Measurements from ENCODE around the gene PRKAR2A.

Gene PRKAR2A

GRCh38 chr3:48847504-48848423 lies at the start of gene PRKAR2A:
Gene PRKAR2A (minus strand): TSS chr3:48847874. CDS start chr3:48847596, 278 bp downstream.
- DNase-seq = peak; percentile 71

- DNase-seq = no peak
Measured at GRCh38 chr3:48896936-48897335, 49.3 kb upstream of the PRKAR2A start.

GRCh38 chr3:48894516-48894915 lies 46.8 kb upstream of the PRKAR2A start:
- no peak for DNase-seq

GRCh38 chr3:48891606-48892005 lies 43.9 kb upstream of the PRKAR2A start:
- no peak for DNase-seq

- no peak for DNase-seq
Measured at GRCh38 chr3:48885753-48886152, 38.1 kb upstream of the PRKAR2A start.

GRCh38 chr3:48881652-48882114 lies 34.0 kb upstream of the PRKAR2A start:
- no peak for DNase-seq

GRCh38 chr3:48881006-48881405 lies 33.3 kb upstream of the PRKAR2A start:
- no peak for DNase-seq

- DNase-seq = no peak
Measured at GRCh38 chr3:48879994-48880377, 32.3 kb upstream of the PRKAR2A start.

GRCh38 chr3:48879307-48879993 lies 31.8 kb upstream of the PRKAR2A start:
- no peak for DNase-seq

- no peak for DNase-seq
Measured at GRCh38 chr3:48877671-48878070, 30.0 kb upstream of the PRKAR2A start.

- DNase-seq = peak; percentile 19
Measured at GRCh38 chr3:48863122-48863521, 15.4 kb upstream of the PRKAR2A start.

GRCh38 chr3:48859206-48859605 lies 11.5 kb upstream of the PRKAR2A start:
- DNase-seq = no peak

- no peak for DNase-seq
Measured at GRCh38 chr3:48858709-48859108, 11.0 kb upstream of the PRKAR2A start.

GRCh38 chr3:48857641-48858040 lies 10.0 kb upstream of the PRKAR2A start:
- no peak for DNase-seq

GRCh38 chr3:48856469-48856868 lies 8.8 kb upstream of the PRKAR2A start:
- no peak for DNase-seq

GRCh38 chr3:48855681-48856447 lies 8.2 kb upstream of the PRKAR2A start:
- DNase-seq = no peak

- DNase-seq = no peak
Measured at GRCh38 chr3:48852151-48852550, 4.5 kb upstream of the PRKAR2A start.

GRCh38 chr3:48851407-48851806 lies 3.7 kb upstream of the PRKAR2A start:
- DNase-seq = no peak

GRCh38 chr3:48848816-48849515 lies 1.3 kb upstream of the PRKAR2A start:
- DNase-seq = no peak

GRCh38 chr3:48847053-48847503 lies 596 bp downstream of the PRKAR2A start:
- DNase-seq = peak; percentile 55

GRCh38 chr3:48845170-48845569 lies 2.5 kb downstream of the PRKAR2A start:
- peak; percentile 56 for DNase-seq

- DNase-seq = no peak
Measured at GRCh38 chr3:48837163-48837562, 10.5 kb downstream of the PRKAR2A start.

All from kidney glomerular epithelial cell (primary cell).